ENCODE data around the gene MTFR1L. TPM values are rescaled to one million over a fixed set of nuclear protein-coding genes. Genes with fewer than 3 reads are reported as not detected.

MTFR1L gene
- polyA plus RNA-seq, 3 donors: 67.3 to 73.5 (median 69.9) TPM

GRCh38 chr1:25826571-25826970 is 6.8 kb downstream of the MTFR1L start:
- no peak overlapping the region for H3K9ac ChIP-seq (ENCODE audit: insufficient read depth, low read length, poor library complexity, severe bottlenecking)
- H3K27me3 Mint-ChIP-seq (ENCODE audit: low read depth in 3 of 3): peaks cover 0 to 2% (median 0%) of the 10 kb centered on the region in 3 donors

GRCh38 chr1:25828491-25828890 is 8.7 kb downstream of the MTFR1L start:
- TF ChIP-seq, protein P1, sequence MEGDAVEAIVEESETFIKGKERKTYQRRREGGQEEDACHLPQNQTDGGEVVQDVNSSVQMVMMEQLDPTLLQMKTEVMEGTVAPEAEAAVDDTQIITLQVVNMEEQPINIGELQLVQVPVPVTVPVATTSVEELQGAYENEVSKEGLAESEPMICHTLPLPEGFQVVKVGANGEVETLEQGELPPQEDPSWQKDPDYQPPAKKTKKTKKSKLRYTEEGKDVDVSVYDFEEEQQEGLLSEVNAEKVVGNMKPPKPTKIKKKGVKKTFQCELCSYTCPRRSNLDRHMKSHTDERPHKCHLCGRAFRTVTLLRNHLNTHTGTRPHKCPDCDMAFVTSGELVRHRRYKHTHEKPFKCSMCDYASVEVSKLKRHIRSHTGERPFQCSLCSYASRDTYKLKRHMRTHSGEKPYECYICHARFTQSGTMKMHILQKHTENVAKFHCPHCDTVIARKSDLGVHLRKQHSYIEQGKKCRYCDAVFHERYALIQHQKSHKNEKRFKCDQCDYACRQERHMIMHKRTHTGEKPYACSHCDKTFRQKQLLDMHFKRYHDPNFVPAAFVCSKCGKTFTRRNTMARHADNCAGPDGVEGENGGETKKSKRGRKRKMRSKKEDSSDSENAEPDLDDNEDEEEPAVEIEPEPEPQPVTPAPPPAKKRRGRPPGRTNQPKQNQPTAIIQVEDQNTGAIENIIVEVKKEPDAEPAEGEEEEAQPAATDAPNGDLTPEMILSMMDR (IDR thresholded peaks at IDR 0.05): no peak
- Mint-ChIP-seq H3K9me3 (no peaks in the 10 kb centered on the region), H3K4me3 (no peak overlapping the region), H3K4me1 (peaks cover 14% of the 10 kb centered on the region), H3K36me3 (peaks cover 72 to 85% of the 10 kb centered on the region in 2 donors), H3K27me3 (ENCODE audit: low read depth in 3 of 3) (no peaks in the 10 kb centered on the region), H3K27ac (no peak overlapping the region)
- peaks cover 84 to 95% of the 10 kb centered on the region in 2 donors for H3K36me3 ChIP-seq (replicated peaks in 1 of 2; ENCODE audit: control insufficient read depth in 1 of 2, insufficient read depth in 2 of 2, low read length in 2 of 2)
- peaks cover 21% of the 10 kb centered on the region for H4K20me1 ChIP-seq (ENCODE audit: insufficient read depth, low read length)
- H3K4me3 ChIP-seq (replicated peaks in 1 of 3; ENCODE audit: low read depth in 2 of 3, low read length in 3 of 3): no peak overlapping the region
- intact Hi-C loops (cut with micrococcal nuclease): no loop called here
- H3K9ac ChIP-seq (ENCODE audit: insufficient read depth, low read length, poor library complexity, severe bottlenecking): no peak overlapping the region
- H3K4me1 ChIP-seq (ENCODE audit: control insufficient read depth in 1 of 2, insufficient read depth in 2 of 2, low read length in 2 of 2): peaks cover 0 to 8% of the 10 kb centered on the region in 2 donors
- no peak overlapping the region for H3K27ac ChIP-seq (ENCODE audit: low read depth in 1 of 2, low read length in 2 of 2)
- WGBS (ENCODE audit: insufficient coverage): no CpG with 5 or more reads among the region's 3 CpGs
- H3K27me3 ChIP-seq (ENCODE audit: control insufficient read depth in 2 of 2, insufficient read depth in 2 of 2, low read length in 2 of 2): no peaks in the 10 kb centered on the region
- H3K79me2 ChIP-seq (ENCODE audit: insufficient read depth, low read length): peaks cover 23% of the 10 kb centered on the region
- H2AFZ ChIP-seq (ENCODE audit: insufficient read depth, low read depth, low read length, poor library complexity, severe bottlenecking): no peak overlapping the region
- H3K4me2 ChIP-seq (replicated peaks; ENCODE audit: extremely low read depth, low read length, poor library complexity, severe bottlenecking): no peak overlapping the region
- H3K9me3 ChIP-seq (replicated peaks in 1 of 2; ENCODE audit: control insufficient read depth in 1 of 2, insufficient read depth in 1 of 2, low read length in 2 of 2): no peaks in the 10 kb centered on the region
- DNase-seq: no peak

More at GRCh38 chr1:25826571-25826970, 6.8 kb downstream of the MTFR1L start:
- Mint-ChIP-seq H3K27ac (peak overlapping the region in 1 of 7 donors; percentile 8), H3K36me3 (peaks cover 58 to 82% of the 10 kb centered on the region in 2 donors), H3K4me1 (peaks cover 10% of the 10 kb centered on the region), H3K9me3 (peaks cover 0 to 2% (median 0%) of the 10 kb centered on the region in 7 donors), H3K4me3 (no peak overlapping the region)
- H4K20me1 ChIP-seq (ENCODE audit: insufficient read depth, low read length): peaks cover 34% of the 10 kb centered on the region
- peaks cover 69 to 80% of the 10 kb centered on the region in 2 donors for H3K36me3 ChIP-seq (replicated peaks in 1 of 2; ENCODE audit: control insufficient read depth in 1 of 2, insufficient read depth in 2 of 2, low read length in 2 of 2)
- no peaks in the 10 kb centered on the region for H3K9me3 ChIP-seq (replicated peaks in 1 of 2; ENCODE audit: control insufficient read depth in 1 of 2, insufficient read depth in 1 of 2, low read length in 2 of 2)
- no peak overlapping the region for H3K4me3 ChIP-seq (replicated peaks in 1 of 3; ENCODE audit: low read depth in 2 of 3, low read length in 3 of 3)
- over 99% methylated on average over 9 of the region's 10 CpGs for WGBS (ENCODE audit: insufficient coverage)
- no peaks in the 10 kb centered on the region for H3K27me3 ChIP-seq (ENCODE audit: control insufficient read depth in 2 of 2, insufficient read depth in 2 of 2, low read length in 2 of 2)
- H3K4me2 ChIP-seq (replicated peaks; ENCODE audit: extremely low read depth, low read length, poor library complexity, severe bottlenecking): no peak overlapping the region
- intact Hi-C loops (cut with micrococcal nuclease): no loop called here
- H2AFZ ChIP-seq (ENCODE audit: insufficient read depth, low read depth, low read length, poor library complexity, severe bottlenecking): no peak overlapping the region
- H3K79me2 ChIP-seq (ENCODE audit: insufficient read depth, low read length): peaks cover 33% of the 10 kb centered on the region
- peak overlapping the region in 1 of 2 donors; percentile 3 for H3K27ac ChIP-seq (ENCODE audit: low read depth in 1 of 2, low read length in 2 of 2)
- TF ChIP-seq, protein P1 (IDR thresholded peaks at IDR 0.05): no peak
- no peak for DNase-seq
- peaks cover 4 to 6% of the 10 kb centered on the region in 2 donors for H3K4me1 ChIP-seq (ENCODE audit: control insufficient read depth in 1 of 2, insufficient read depth in 2 of 2, low read length in 2 of 2)
